HepG2 (cell line): ENCODE measurements around the gene SPINK5. TPM values are rescaled to one million over a fixed set of nuclear protein-coding genes. Genes with fewer than 3 reads are reported as not detected.

Experiments
- ATAC-seq: fragments of 200-7000 bp; cut with Tn5 transposase; 3 replicates; pipeline ENCODE4 v1.9.1; 2020; ENCODE audit warnings: mild to moderate bottlenecking, moderate library complexity
- BruUV-seq: library from RNA; stranded (reverse); fragments of 400-500 nt; replicated peaks from 2 replicates; lab custom pipeline; 2021; lab: Mats Ljungman, UMichigan
- CTCF ChIA-PET: fragments of 300-600 bp; formaldehyde crosslinking; extraction: SDS; loops from one replicate; lab custom pipeline; 2021; ENCODE audit warnings: low total read pairs, inconsistent platforms, low intra/inter-chr PET ratio; lab: Yijun Ruan, JAX
- POLR2A ChIA-PET: fragments of 350-600 bp; sonication (Branson Sonifier 250); formaldehyde crosslinking; loops from one replicate; lab custom pipeline; 2020; ENCODE audit warnings: antibody characterized with exemption, inconsistent platforms; lab: Yijun Ruan, JAX
- DNase-seq: peaks from one replicate; pipeline ENCODE4 v3.0.0-alpha.2; 2015; ENCODE audit warnings: low spot score
- FAIRE-seq: peaks from 3 replicates; lab custom pipeline; 2011; peaks lifted over from hg19 to GRCh38; lab: Jason Lieb, UNC
- H2AFZ ChIP-seq: one replicate; pipeline ENCODE4 v1.6.1; 2011; ENCODE audit warnings: low read length, inconsistent platforms
- H3K27ac ChIP-seq: fragments of 300-600 bp; 3 replicates; pipeline ENCODE4 v1.8.0; 2011; ENCODE audit warnings: mixed run types, mild to moderate bottlenecking, mixed read lengths, low read length, inconsistent platforms; ENCODE audit not compliant: insufficient read depth; ENCODE audit errors: extremely low read length
- H3K27me3 ChIP-seq, 2 experiments: fragments of 200-600 bp in 1 of 2; 2 replicates in 1 of 2; 3 replicates in 1 of 2; pipeline versions ENCODE4 v1.6.0 to v1.8.0; 2011; ENCODE audit warnings: low read length in 2 of 2, mild to moderate bottlenecking in 2 of 2, moderate library complexity in 2 of 2, inconsistent platforms in 1 of 2; ENCODE audit not compliant: insufficient read depth in 2 of 2, control insufficient read depth in 1 of 2
- H3K36me3 ChIP-seq, 2 experiments: fragments of 200-600 bp in 1 of 2; replicated peaks in 1 of 2; 2 replicates in 1 of 2; 3 replicates in 1 of 2; pipeline versions ENCODE4 v1.5.1 to v1.8.0; 2011; ENCODE audit warnings: low read length in 2 of 2, inconsistent platforms in 1 of 2; ENCODE audit not compliant: insufficient read depth in 2 of 2, control insufficient read depth in 1 of 2
- H3K4me1 ChIP-seq: 2 replicates; pipeline ENCODE4 v1.5.1; 2012; ENCODE audit warnings: low read length, inconsistent platforms; ENCODE audit not compliant: insufficient read depth
- H3K4me2 ChIP-seq: 2 replicates; pipeline ENCODE4 v1.6.0; 2011; ENCODE audit warnings: low read depth, low read length, inconsistent platforms
- H3K4me3 ChIP-seq, 3 experiments: fragments of 200-600 bp in 1 of 3; sonication (generic), shearing (Covaris generic) in 1 of 3; replicated peaks in 1 of 3; 2 replicates each; pipeline ENCODE4 v1.5.1; 2011 to 2016; ENCODE audit warnings: low read length in 3 of 3, inconsistent platforms in 2 of 3, low read depth in 2 of 3, mild to moderate bottlenecking in 2 of 3, control low read depth in 1 of 3, mixed read lengths in 1 of 3; ENCODE audit not compliant: insufficient read depth in 1 of 3
- H3K79me2 ChIP-seq: one replicate; pipeline ENCODE4 v1.6.1; 2011; ENCODE audit warnings: low read length, inconsistent platforms; ENCODE audit not compliant: insufficient read depth
- H3K9ac ChIP-seq: 2 replicates; pipeline ENCODE4 v1.6.0; 2011; ENCODE audit warnings: mild to moderate bottlenecking, low read depth, low read length, inconsistent platforms; ENCODE audit not compliant: insufficient read depth
- H3K9me3 ChIP-seq: 2 replicates; pipeline ENCODE4 v1.5.1; 2012; ENCODE audit warnings: mild to moderate bottlenecking, low read length
- H4K20me1 ChIP-seq: 2 replicates; pipeline ENCODE4 v1.6.0; 2011; ENCODE audit warnings: inconsistent platforms, mild to moderate bottlenecking, low read length, moderate library complexity; ENCODE audit not compliant: insufficient read depth
- CEBPG ChIP-seq: IDR thresholded peaks from 2 replicates; pipeline ENCODE4 v1.6.1; 2016
- DDIT3 ChIP-seq: sonication (generic); formaldehyde crosslinking; IDR thresholded peaks from 2 replicates; pipeline ENCODE4 v1.4.0; 2020; ENCODE audit warnings: mild to moderate bottlenecking, missing genetic modification reagents
- FOXA1 ChIP-seq, 2 experiments: fragments of 450-650 bp in 1 of 2; sonication (generic) in 1 of 2; formaldehyde crosslinking in 1 of 2; IDR thresholded peaks; 2 replicates each; pipeline versions ENCODE4 v1.4.0 to v1.6.1; 2016 to 2020; ENCODE audit warnings: missing genetic modification reagents in 1 of 2
- GATAD2A ChIP-seq: IDR thresholded peaks from 2 replicates; pipeline ENCODE4 v1.6.1; 2016
- HDAC2 ChIP-seq: sonication (generic); formaldehyde crosslinking; IDR thresholded peaks from 2 replicates; pipeline ENCODE4 v1.4.0; 2020; ENCODE audit warnings: missing genetic modification reagents
- HMG20A ChIP-seq: IDR thresholded peaks from 2 replicates; pipeline ENCODE4 v1.6.1; 2016; ENCODE audit warnings: borderline replicate concordance
- IRX3 ChIP-seq: sonication (generic); formaldehyde crosslinking; IDR thresholded peaks from 2 replicates; pipeline ENCODE4 v1.8.1; 2023; ENCODE audit warnings: mild to moderate bottlenecking, low read depth, missing genetic modification reagents, borderline replicate concordance
- KAT8 ChIP-seq: IDR thresholded peaks from 2 replicates; pipeline ENCODE4 v1.6.1; 2016; ENCODE audit warnings: missing genetic modification reagents, missing compliant biosample characterization
- KDM6A ChIP-seq: IDR thresholded peaks from 2 replicates; pipeline ENCODE4 v1.6.1; 2016; ENCODE audit warnings: low read depth
- MAX ChIP-seq: IDR thresholded peaks from 2 replicates; pipeline ENCODE4 v1.6.1; 2012; ENCODE audit warnings: inconsistent platforms
- MED1 ChIP-seq: sonication (generic); formaldehyde crosslinking; IDR thresholded peaks from 2 replicates; pipeline ENCODE4 v1.4.0; 2020; ENCODE audit warnings: missing genetic modification reagents
- MNT ChIP-seq: fragments of 450-650 bp; IDR thresholded peaks from 2 replicates; pipeline ENCODE4 v1.6.1; 2016
- NCOA2 ChIP-seq: sonication (generic); formaldehyde crosslinking; IDR thresholded peaks from 2 replicates; pipeline ENCODE4 v1.8.0; 2022; ENCODE audit warnings: inconsistent platforms
- NR2F1 ChIP-seq, 2 experiments: fragments of 450-650 bp in 1 of 2; formaldehyde crosslinking in 1 of 2; IDR thresholded peaks; 2 replicates each; pipeline versions ENCODE4 v1.5.0 to v1.6.1; 2016 to 2020; ENCODE audit warnings: mild to moderate bottlenecking in 1 of 2, missing compliant biosample characterization in 1 of 2, missing genetic modification reagents in 1 of 2, moderate library complexity in 1 of 2
- PPARG ChIP-seq: conservative IDR thresholded peaks from 2 replicates; pipeline ENCODE4 v1.6.1; 2016; ENCODE audit warnings: missing biosample characterization, missing genetic modification reagents
- SIX1 ChIP-seq: sonication (generic); formaldehyde crosslinking; IDR thresholded peaks from 2 replicates; pipeline ENCODE4 v1.4.0; 2020; ENCODE audit warnings: missing genetic modification reagents, borderline replicate concordance
- SRSF1 ChIP-seq: fragments of 200-400 bp; formaldehyde crosslinking; optimal IDR thresholded peaks from 2 replicates; pipeline ENCODE3; 2017; ENCODE audit warnings: mild to moderate bottlenecking, low read depth, low read length, moderate library complexity
- ZBTB38 ChIP-seq: sonication (generic); formaldehyde crosslinking; IDR thresholded peaks from 2 replicates; pipeline ENCODE4 v1.5.1; 2020; ENCODE audit warnings: mild to moderate bottlenecking, missing genetic modification reagents
- ZBTB46 ChIP-seq: sonication (generic); formaldehyde crosslinking; IDR thresholded peaks from 2 replicates; pipeline ENCODE4 v1.4.0; 2020; ENCODE audit warnings: mild to moderate bottlenecking, missing genetic modification reagents, borderline replicate concordance
- ZSCAN22 ChIP-seq: sonication (generic); formaldehyde crosslinking; IDR thresholded peaks from 2 replicates; pipeline ENCODE4 v1.4.0; 2020; ENCODE audit warnings: mild to moderate bottlenecking, missing genetic modification reagents
- WGBS: methylation state at CpG from one replicate; pipeline ENCODE4 v1.1.6; 2017; ENCODE audit warnings: low lambda C conversion rate; 5-methylcytosine and 5-hydroxymethylcytosine counted together
- in situ Hi-C: cut with HindIII; loops from 2 replicates; pipeline ENCODE4 v1.10.0; 2017; ENCODE audit warnings: low pct_unique_long_range_greater_than_20kb; ENCODE audit not compliant: extremely low pct_ligation_motif_present
- intact Hi-C: fragments of 100-400 bp; cut with micrococcal nuclease; formaldehyde crosslinking; loops from one replicate; pipeline ENCODE4 v1.10.0; 2022; ENCODE audit not compliant: unreplicated experiment
- polyA plus RNA-seq, 8 experiments: library from polyadenylated mRNA; depleted of rRNA in 3 of 8; stranded (reverse) in 7 of 8; unstranded in 1 of 8; fragments of >200 nt; fragmentation: Illumina TruSeq in 4 of 8; extraction: Trizol in 4 of 8; gene quantifications; 2 replicates each; pipeline versions ENCODE4 v1.2.1 to v1.2.3, GENCODE V29; 2011 to 2016; ENCODE audit warnings: low read depth in 4 of 8, missing spikeins in 1 of 8, mixed read lengths in 1 of 8; ENCODE audit not compliant: insufficient read depth in 1 of 8
- total RNA-seq, 5 experiments: library from RNA; depleted of rRNA; stranded (reverse); fragments of >200 nt; fragmentation: Illumina TruSeq; extraction: Trizol; gene quantifications; 2 replicates each; pipeline ENCODE4 v1.2.3, GENCODE V29; 2016; ENCODE audit warnings: low read depth in 1 of 5

The SPINK5 gene
- total and polyA plus RNA-seq, 2 of the 13 experiments (the other 11 are each of a cell fraction or from before 2014, with no cell fraction given) = 0.03 TPM; not detected in 1

- TF ChIP-seq MNT (peak; percentile 89), ZBTB38 (CRISPR knock-in tag) (no peak), SRSF1 (no peak), MAX (peak; percentile 45), ZBTB46 (CRISPR knock-in tag) (no peak), SIX1 (peak; percentile 49; the same call in 1 of the 2 replicates), NCOA2 (CRISPR knock-in tag) (no peak), IRX3 (CRISPR knock-in tag) (no peak), ZSCAN22 (CRISPR knock-in tag) (no peak)
These were observed 82.7 kb downstream of the SPINK5 start (continued) for GRCh38 chr5:148146487-148146886.

- Histone ChIP-seq H3K27ac (peak overlapping the region; percentile 21), H3K4me2 (peak overlapping the region; percentile 36), H3K36me3 (no peaks in the 10 kb centered on the region), H4K20me1 (no peaks in the 10 kb centered on the region), H3K9me3 (no peaks in the 10 kb centered on the region), H3K4me3 (no peak overlapping the region; a peak in 1 of 6 replicates), H3K4me1 (peaks cover 35% of the 10 kb centered on the region), H3K79me2 (no peaks in the 10 kb centered on the region), H3K27me3 (no peaks in the 10 kb centered on the region), H3K9ac (no peak overlapping the region), H2AFZ (no peak overlapping the region)
- ATAC-seq (peak; percentile 94), FAIRE-seq (peak; percentile 81), DNase-seq (peak; percentile 81)
- intact Hi-C loops = loop anchor here (10.0 kb wide), 2 partner anchors 237 to 313 kb away; partner anchors contain the start of genes FBXO38 and SPINK1
- WGBS = 4% methylated on average over 4 of the region's 4 CpGs
- POLR2A ChIA-PET = no interaction called here
- in situ Hi-C loops = no loop called here
- BruUV-seq = no TSS peak
- CTCF ChIA-PET = no interaction called here
- TF ChIP-seq NCOA2 (CRISPR knock-in tag) = 0 out of 2 replicates have a peak, but pooled peaks have one; percentile 44
- no peak for TF ChIP-seq FOXA1 (IDR thresholded peaks at IDR 0.05)
- peak; percentile 79 for TF ChIP-seq FOXA1 (CRISPR knock-in tag; IDR thresholded peaks at IDR 0.05)
- TF ChIP-seq GATAD2A (CRISPR knock-in tag) = peak; percentile 81
- 0 out of 2 replicates have a peak, but pooled peaks have one; percentile 12 for TF ChIP-seq MED1 (CRISPR knock-in tag)
- TF ChIP-seq NR2F1 (CRISPR knock-in tag; IDR thresholded peaks at IDR 0.05) = peak in 1 of 2 experiments; percentile 40; a peak in 1 of 4 replicates
- peak; percentile 64 for TF ChIP-seq KDM6A (CRISPR knock-in tag)
- TF ChIP-seq ZBTB46 (CRISPR knock-in tag) = no peak
- peak; percentile 48; the same call in 1 of the 2 replicates for TF ChIP-seq HDAC2 (CRISPR knock-in tag)
- TF ChIP-seq DDIT3 = no peak
- peak; percentile 46; the same call in 1 of the 2 replicates for TF ChIP-seq CEBPG (CRISPR knock-in tag)
- TF ChIP-seq KAT8 = peak; percentile 33; the same call in 1 of the 2 replicates
- TF ChIP-seq HMG20A (CRISPR knock-in tag) = peak; percentile 64; the same call in 1 of the 2 replicates
- TF ChIP-seq PPARG = peak; percentile 85
These were observed 83.6 kb downstream of the SPINK5 start for GRCh38 chr5:148147415-148147814.
